Heart left ventricle (tissue), 16 donors: ENCODE measurements around the gene ADPRHL1. TPM values are rescaled to one million over a fixed set of nuclear protein-coding genes. Genes with fewer than 3 reads are reported as not detected.

Source experiments
- ATAC-seq, 4 donors: fragments of 200-7000 bp; cut with Tn5 transposase; one replicate each; pipeline ENCODE4 v1.9.1; 2020 to 2022; ENCODE audit warnings: moderate library complexity in 4 of 4, mild to moderate bottlenecking in 3 of 4, moderate number of reproducible peaks in 1 of 4
- DNase-seq, 5 donors: peaks; one replicate each; pipeline ENCODE4 v3.0.0-alpha.2; 2020
- H3K27ac ChIP-seq, 12 donors: fragments of 200-600 bp; sonication (generic) in 4 of 12; one replicate each; pipeline versions ENCODE4 v1.5.0 to v1.8.0; 2016 to 2022; ENCODE audit warnings: mild to moderate bottlenecking in 2 of 12
- H3K27me3 ChIP-seq, 9 donors: fragments of 200-600 bp; sonication (generic) in 2 of 9; one replicate each; pipeline versions ENCODE4 v1.5.1 to v1.8.0; 2016 to 2022; ENCODE audit warnings: mild to moderate bottlenecking in 3 of 9
- H3K36me3 ChIP-seq, 9 donors: fragments of 200-600 bp; sonication (generic) in 2 of 9; one replicate each; pipeline versions ENCODE4 v1.5.0 to v1.8.0; 2018 to 2022; ENCODE audit warnings: mild to moderate bottlenecking in 2 of 9
- H3K4me1 ChIP-seq, 12 donors: fragments of 200-600 bp; sonication (generic) in 4 of 12; one replicate each; pipeline versions ENCODE4 v1.5.0 to v1.8.0; 2016 to 2022; ENCODE audit warnings: mild to moderate bottlenecking in 3 of 12
- H3K4me3 ChIP-seq, 12 donors: fragments of 200-600 bp; sonication (generic) in 4 of 12; one replicate each; pipeline versions ENCODE4 v1.5.0 to v1.8.0; 2017 to 2022; ENCODE audit warnings: mild to moderate bottlenecking in 9 of 12, moderate library complexity in 4 of 12
- H3K9me3 ChIP-seq, 12 donors: fragments of 200-600 bp; sonication (generic) in 4 of 12; one replicate each; pipeline versions ENCODE4 v1.5.0 to v1.8.0; 2016 to 2022; ENCODE audit warnings: mild to moderate bottlenecking in 1 of 12
- POLR2A ChIP-seq, 2 donors: fragments of 450-650 bp; IDR thresholded peaks; one replicate each; pipeline ENCODE4 v1.6.1; 2017; ENCODE audit warnings: antibody characterized with exemption in 2 of 2, mild to moderate bottlenecking in 2 of 2, moderate library complexity in 2 of 2
- WGBS, 4 donors: extraction: QIAGEN DNeasy Blood & Tissue Kit in 2 of 4; methylation state at CpG; one replicate each; pipeline versions ENCODE4 v1.1.5 to v1.1.7; 2013 to 2018; 5-methylcytosine and 5-hydroxymethylcytosine counted together
- intact Hi-C, 10 donors: fragments of 100-400 bp; cut with DNase I; formaldehyde crosslinking; loops; one replicate each; pipeline versions ENCODE4 v1.11.1 to v1.14.2; 2022
- polyA plus RNA-seq, 2 donors: library from polyadenylated mRNA; stranded (reverse); fragments of 200-250 nt; gene quantifications; one replicate each; pipeline ENCODE4 v1.2.3, GENCODE V29; 2013
- total RNA-seq, 9 donors: library from RNA; depleted of rRNA in 2 of 9; stranded (reverse); fragments of >200 nt in 2 of 9; fragmentation: NEBNext Ultra II Directional in 3 of 9; extraction: Animal tissue kit (Norgen Biotek cat#: 25700) in 3 of 9; gene quantifications; one replicate each; pipeline versions ENCODE4 v1.1.0 to v1.2.4, GENCODE V29; 2016 to 2023
- TF ChIP-seq, protein P1 (sequence below), 12 donors: fragments of 200-600 bp; sonication (generic) in 4 of 12; IDR thresholded peaks; one replicate each; pipeline versions ENCODE4 v1.5.0 to v1.8.0; 2018 to 2022; ENCODE audit warnings: antibody characterized with exemption in 12 of 12, mild to moderate bottlenecking in 5 of 12
- donor health status: ischemic (EF 13 %, LVEDD 7.1; RV severe dilation, severe dysfunction).
- donor health status: healthy with polysubstance abuse.
- donor health status: DM: no; HTN: yes; CAD: no.
- donor health status: DM: no; HTN: no; CAD: no.
- donor health status: ischemic (EF 25% LVEDD 6.9; RV normal size, moderate dysfunction).
- donor health status: ischemic (EF 25% LVEDD 5.7; RV mildly dilated, moderate dysfunction).
- donor health status: healthy.
- donor health status: DM: yes; HTN: yes; CAD: no.
- donor health status: ischemic (EF 35%, LVEDD 5.7; RV mildly dilated, moderate dysfunction).
- donor health status: nonischemic (EF 11% LVEDD 7.7; RV severe dilation, severe dysfunction).
- donor health status: DM: yes; HTN: yes; CAD: no.
- donor health status: PGD.
- donor health status: ischemic (EF 29% LVEDD 5.4; RV normal size, mild dysfunction).
- donor health status: nonischemic (EF 23%, LVEDD 6.1; RV moderate dilation, normal function).

ADPRHL1 gene
- total and polyA plus RNA-seq, 11 donors = 160 to 774 (median 521) TPM

DNA sequence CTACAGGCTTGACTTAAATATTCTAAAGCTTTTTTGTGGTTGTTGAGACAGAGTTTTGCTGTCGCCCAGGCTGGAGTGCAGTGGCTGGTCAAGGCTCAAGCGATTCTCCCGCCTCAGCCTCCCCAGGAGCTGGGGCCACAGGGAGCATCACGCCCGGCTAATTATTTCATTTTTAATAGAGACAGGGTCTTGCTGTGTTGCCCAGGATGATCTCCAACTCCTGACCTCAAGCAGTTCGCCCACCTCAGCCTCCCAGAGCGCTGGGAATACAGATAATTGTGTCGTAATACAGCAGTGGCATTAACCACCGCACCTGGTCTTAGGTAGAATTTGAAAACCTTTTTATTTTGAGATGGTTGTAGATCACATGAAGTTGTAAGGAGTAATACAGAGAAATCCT lies 38.7 kb upstream of the ADPRHL1 start:
- intact Hi-C loops = loop anchor here in 5 of 10 donors (2.0 to 10.0 kb wide), 5 partner anchors 35 to 53 kb away; partner anchors contain the start of gene ADPRHL1 (in 2 of the 5)
- ATAC-seq (no peak), DNase-seq (no peak)
- Histone ChIP-seq H3K9me3 (no peaks in the 10 kb centered on the region), H3K4me3 (peak overlapping the region; percentile 78 to 98 (median 94)), H3K27me3 (no peaks in the 10 kb centered on the region), H3K4me1 (peaks cover 0 to 85% (median 66%) of the 10 kb centered on the region in 12 donors), H3K36me3 (peaks cover 0 to 27% (median 22%) of the 10 kb centered on the region in 9 donors), H3K27ac (peak overlapping the region in 10 of 12 donors; percentile 91 to 98 (median 94))
- TF ChIP-seq POLR2A (IDR thresholded peaks at IDR 0.05) = no peak
- TF ChIP-seq, protein P1, sequence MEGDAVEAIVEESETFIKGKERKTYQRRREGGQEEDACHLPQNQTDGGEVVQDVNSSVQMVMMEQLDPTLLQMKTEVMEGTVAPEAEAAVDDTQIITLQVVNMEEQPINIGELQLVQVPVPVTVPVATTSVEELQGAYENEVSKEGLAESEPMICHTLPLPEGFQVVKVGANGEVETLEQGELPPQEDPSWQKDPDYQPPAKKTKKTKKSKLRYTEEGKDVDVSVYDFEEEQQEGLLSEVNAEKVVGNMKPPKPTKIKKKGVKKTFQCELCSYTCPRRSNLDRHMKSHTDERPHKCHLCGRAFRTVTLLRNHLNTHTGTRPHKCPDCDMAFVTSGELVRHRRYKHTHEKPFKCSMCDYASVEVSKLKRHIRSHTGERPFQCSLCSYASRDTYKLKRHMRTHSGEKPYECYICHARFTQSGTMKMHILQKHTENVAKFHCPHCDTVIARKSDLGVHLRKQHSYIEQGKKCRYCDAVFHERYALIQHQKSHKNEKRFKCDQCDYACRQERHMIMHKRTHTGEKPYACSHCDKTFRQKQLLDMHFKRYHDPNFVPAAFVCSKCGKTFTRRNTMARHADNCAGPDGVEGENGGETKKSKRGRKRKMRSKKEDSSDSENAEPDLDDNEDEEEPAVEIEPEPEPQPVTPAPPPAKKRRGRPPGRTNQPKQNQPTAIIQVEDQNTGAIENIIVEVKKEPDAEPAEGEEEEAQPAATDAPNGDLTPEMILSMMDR (IDR thresholded peaks at IDR 0.05) = no peak
- 60 to 71% (median 66%) methylated on average over 9 of the region's 9 CpGs for WGBS, 4 donors

- 1 to 2% (median 2%) methylated on average over 22 of the region's 22 CpGs for WGBS, 4 donors
- peak in 2 of 5 donors; percentile 53 to 58 for DNase-seq
- intact Hi-C loops = loop anchor here in 5 of 10 donors (2.0 to 10.0 kb wide), 5 partner anchors 34 to 53 kb away; partner anchors contain the start of gene ADPRHL1 (in 2 of the 5)
Measured at GRCh38 chr13:113491418-113491883, 38.2 kb upstream of the ADPRHL1 start.

DNA sequence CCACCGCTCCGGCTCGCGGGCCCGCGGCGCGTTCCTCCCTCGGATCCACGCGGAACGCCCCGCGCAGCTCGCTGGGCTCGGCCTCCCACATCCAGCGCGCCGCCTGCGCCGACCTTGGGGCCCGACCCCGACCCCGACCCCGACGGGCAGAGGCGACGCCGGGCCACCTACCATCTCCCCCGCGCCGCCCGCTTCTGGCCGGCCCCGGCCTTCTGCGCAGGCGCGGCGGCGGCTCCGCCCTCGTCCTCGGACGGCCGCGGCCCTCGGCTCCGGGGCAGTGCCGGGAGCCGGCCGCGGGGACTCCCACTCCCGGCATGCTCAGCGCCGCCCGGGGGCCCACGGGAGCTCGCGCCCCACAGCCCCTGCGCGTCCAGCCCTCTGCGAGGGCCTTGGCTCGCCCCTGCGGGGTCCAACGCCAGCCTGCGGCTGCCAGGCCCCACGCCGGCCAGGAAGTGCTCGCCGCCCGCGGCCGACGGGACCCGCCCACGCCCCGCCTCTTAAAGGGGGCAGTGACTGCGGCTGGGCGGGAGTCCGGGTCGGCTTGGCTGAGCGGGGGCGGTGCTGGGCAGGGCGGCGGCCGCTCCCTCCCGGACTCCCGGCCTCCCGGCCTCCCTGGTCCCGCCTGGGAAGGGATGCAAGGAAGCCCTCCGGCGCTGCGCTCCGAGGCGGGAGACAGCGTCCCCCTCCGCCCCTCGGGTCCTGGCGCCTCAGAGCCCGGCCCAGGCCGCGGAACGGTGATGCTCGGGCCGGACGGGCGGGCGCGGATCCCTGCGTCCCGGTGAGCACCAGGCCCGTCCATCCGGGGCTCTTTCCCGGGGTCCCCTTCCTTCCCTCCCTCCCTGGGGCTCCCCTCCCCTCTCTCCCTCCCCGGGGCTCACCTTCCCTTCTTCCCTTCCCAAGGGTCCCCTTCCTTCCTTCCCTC lies 37.5 kb upstream of the ADPRHL1 start, which contains the start of gene DCUN1D2:
TSS of gene DCUN1D2 (minus strand) at position 216 of the 922 bp plus-strand sequence. CDS start at position 174, 42 bp downstream.
- H3K4me3 ChIP-seq = peak within 1 kb of the TSS; percentile 78 to 98 (median 94)
- H3K9me3 ChIP-seq = no peaks in the 10 kb centered on the region
- H3K36me3 ChIP-seq = peaks cover 0 to 15% (median 10%) of the 10 kb centered on the region in 9 donors
- peaks cover 0 to 85% (median 60%) of the 10 kb centered on the region in 12 donors for H3K4me1 ChIP-seq
- intact Hi-C loops = loop anchor here in 5 of 10 donors (1.0 to 10.0 kb wide), 6 partner anchors 18 to 54 kb away; partner anchors contain the start of gene ADPRHL1 (in 2 of the 5)
- peak; percentile 70 to 88 for TF ChIP-seq POLR2A (IDR thresholded peaks at IDR 0.05)
- TF ChIP-seq, protein P1 (IDR thresholded peaks at IDR 0.05) = no peak
- H3K27me3 ChIP-seq = no peaks in the 10 kb centered on the region
- DNase-seq = peak; percentile 96 to 98 (median 97)
- peak within 1 kb of the TSS; percentile 87 to 98 (median 94) for H3K27ac ChIP-seq
- ATAC-seq = peak; percentile 84 to 96 (median 93)
- WGBS, 4 donors = 1% methylated on average over 18 to 115 of the region's 115 CpGs

More at GRCh38 chr13:113491418-113491883, 38.2 kb upstream of the ADPRHL1 start:
- Histone ChIP-seq H3K27ac (peak overlapping the region; percentile 87 to 98 (median 94)), H3K36me3 (peaks cover 0 to 22% (median 17%) of the 10 kb centered on the region in 9 donors), H3K9me3 (no peaks in the 10 kb centered on the region), H3K4me3 (peak overlapping the region; percentile 78 to 98 (median 94)), H3K27me3 (no peaks in the 10 kb centered on the region), H3K4me1 (peaks cover 0 to 85% (median 65%) of the 10 kb centered on the region in 12 donors)
- no peak for TF ChIP-seq POLR2A (IDR thresholded peaks at IDR 0.05)
- TF ChIP-seq, protein P1 (IDR thresholded peaks at IDR 0.05) = no peak
- peak; percentile 6 to 36 (median 22) for ATAC-seq
